Measurements from ENCODE around the gene PTPN4. TPM values are rescaled to one million over a fixed set of nuclear protein-coding genes. Genes with fewer than 3 reads are reported as not detected.
A peak's percentile ranks its signal among the peaks of the same experiment; 100 is the strongest.

Gene PTPN4
- total RNA-seq, 2 experiments from 2014 or later: 32.4 to 38.0 TPM

DNA sequence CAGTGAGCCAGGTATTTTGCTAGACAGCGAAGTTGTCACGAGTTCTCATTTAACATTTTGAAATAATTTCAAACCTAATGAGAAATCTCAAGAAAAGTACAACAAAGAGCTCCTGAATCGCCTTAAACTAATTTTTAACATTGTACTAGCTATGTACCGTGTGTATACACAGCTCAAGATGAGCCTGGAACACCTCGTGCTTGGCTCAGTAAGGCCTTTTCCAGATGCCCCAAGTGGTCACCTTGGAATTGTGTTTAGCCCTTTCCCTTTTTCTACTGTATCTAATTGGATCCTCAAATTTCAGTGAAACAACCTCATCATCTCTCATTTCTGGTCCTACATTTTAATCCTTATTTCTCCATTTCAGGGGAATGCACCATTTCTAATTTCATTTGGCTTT lies 7.2 kb downstream of the PTPN4 start:
- Mint-ChIP-seq H3K36me3 (ENCODE audit: low read depth) (peaks cover 4% of the 10 kb centered on the region), H3K27ac (no peak overlapping the region), H3K9me3 (ENCODE audit: low read depth) (no peaks in the 10 kb centered on the region), H3K4me1 (peaks cover 43% of the 10 kb centered on the region), H3K27me3 (no peaks in the 10 kb centered on the region), H3K4me3 (no peak overlapping the region)
- no peak for DNase-seq
- ChIA-PET POLR2A (no interaction called here), CTCF (interaction anchor here (0.8 to 1.0 kb wide), 2 partner anchors 9 to 96 kb away, joined by 3 to 4 read pairs; no protein-coding TSS in a partner anchor)
- intact Hi-C loops (cut with DNase I, micrococcal nuclease): no loop called here
- no peak for ATAC-seq

DNA sequence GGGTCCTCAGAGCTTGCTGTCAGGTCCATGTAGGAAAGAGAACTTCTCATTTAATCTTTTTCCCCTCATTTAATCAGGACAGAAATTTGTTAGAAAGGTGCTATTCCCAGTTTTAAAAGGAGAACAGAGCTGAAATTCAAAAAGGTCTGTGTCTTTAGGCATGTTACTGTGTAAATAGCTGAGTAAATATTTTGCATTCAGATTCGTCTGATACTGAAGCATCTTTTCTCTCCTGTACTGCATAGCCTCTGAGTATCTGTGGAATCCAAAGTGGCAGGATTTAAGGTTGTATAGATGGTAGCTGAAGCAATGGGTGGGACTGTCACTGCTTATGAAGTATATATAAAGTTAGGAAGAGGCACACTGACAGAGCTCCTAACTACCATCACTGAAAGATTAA lies 9.0 kb downstream of the PTPN4 start:
- no peak overlapping the region for H3K27ac Mint-ChIP-seq
- ChIA-PET CTCF (interaction anchor here (0.7 to 2.3 kb wide), 7 partner anchors 9 to 406 kb away, joined by 3 to 6 read pairs (median 3); no protein-coding TSS in a partner anchor), POLR2A (no interaction called here)
- H3K36me3 Mint-ChIP-seq (ENCODE audit: low read depth): peaks cover 4% of the 10 kb centered on the region
- no peak overlapping the region for H3K4me3 Mint-ChIP-seq
- intact Hi-C loops (cut with DNase I, micrococcal nuclease): no loop called here
- peaks cover 38% of the 10 kb centered on the region for H3K4me1 Mint-ChIP-seq
- H3K9me3 Mint-ChIP-seq (ENCODE audit: low read depth): no peaks in the 10 kb centered on the region
- ATAC-seq (no peak), DNase-seq (no peak)
- no peaks in the 10 kb centered on the region for H3K27me3 Mint-ChIP-seq

DNA sequence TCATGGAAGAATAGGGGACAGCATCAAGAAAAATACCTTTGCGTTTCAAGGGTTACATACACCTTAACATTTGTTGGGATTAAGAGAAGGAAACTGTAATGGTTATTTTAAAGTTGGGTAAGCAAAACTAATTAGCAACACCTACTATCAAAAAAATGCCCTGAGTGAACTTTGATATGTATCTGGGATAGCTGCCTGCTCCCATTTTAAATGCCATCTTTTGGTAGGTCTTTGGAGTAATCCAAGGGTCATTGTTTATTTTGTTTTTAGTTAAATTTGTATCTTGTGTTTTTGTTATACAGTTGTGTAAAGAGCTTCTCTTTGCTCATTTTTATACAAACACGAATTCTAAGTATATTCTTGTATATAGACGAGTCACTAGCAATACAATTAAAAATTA lies 9.9 kb downstream of the PTPN4 start:
- ATAC-seq (no peak), DNase-seq (no peak)
- Mint-ChIP-seq H3K27me3 (no peaks in the 10 kb centered on the region), H3K27ac (no peak overlapping the region), H3K9me3 (ENCODE audit: low read depth) (no peaks in the 10 kb centered on the region), H3K4me1 (peaks cover 38% of the 10 kb centered on the region), H3K4me3 (no peak overlapping the region), H3K36me3 (ENCODE audit: low read depth) (peaks cover 6% of the 10 kb centered on the region)
- intact Hi-C loops (cut with DNase I, micrococcal nuclease): no loop called here
- ChIA-PET POLR2A (no interaction called here), CTCF (interaction anchor here (1.0 to 2.3 kb wide), 6 partner anchors 8 to 405 kb away, joined by 3 to 6 read pairs (median 4); no protein-coding TSS in a partner anchor)

DNA sequence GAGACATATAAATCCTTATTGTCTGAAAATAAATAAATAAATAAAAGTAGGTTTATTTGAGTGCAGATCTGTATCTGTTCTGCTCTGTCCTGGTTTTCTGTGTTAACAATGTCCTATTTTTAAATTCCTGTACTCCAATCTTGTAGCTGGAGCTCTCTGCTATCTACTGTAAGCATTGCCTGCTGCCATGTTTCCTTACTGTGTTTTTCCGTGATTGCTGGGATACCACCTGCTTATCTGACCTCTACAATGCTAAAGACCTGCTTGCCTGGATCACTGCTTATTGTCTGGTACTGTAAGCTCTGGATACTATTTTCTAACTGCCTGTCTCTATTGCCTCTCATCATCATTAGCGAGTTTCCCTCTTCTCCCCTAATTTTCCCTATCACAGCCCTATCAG lies 11.6 kb downstream of the PTPN4 start:
- ATAC-seq (no peak), DNase-seq (no peak)
- intact Hi-C loops (cut with DNase I, micrococcal nuclease): no loop called here
- H3K36me3 Mint-ChIP-seq (ENCODE audit: low read depth): peaks cover 2% of the 10 kb centered on the region
- no peak overlapping the region for H3K27ac Mint-ChIP-seq
- no peaks in the 10 kb centered on the region for H3K27me3 Mint-ChIP-seq
- peaks cover 27% of the 10 kb centered on the region for H3K4me1 Mint-ChIP-seq
- ChIA-PET CTCF (interaction anchor here (0.6 to 1.1 kb wide), 3 partner anchors 11 to 506 kb away, joined by 3 read pairs; no protein-coding TSS in a partner anchor), POLR2A (interaction anchor here (0.6 kb wide), 1 partner anchor 490 kb away, joined by 3 read pairs; no protein-coding TSS in a partner anchor)
- no peaks in the 10 kb centered on the region for H3K9me3 Mint-ChIP-seq (ENCODE audit: low read depth)
- no peak overlapping the region for H3K4me3 Mint-ChIP-seq

DNA sequence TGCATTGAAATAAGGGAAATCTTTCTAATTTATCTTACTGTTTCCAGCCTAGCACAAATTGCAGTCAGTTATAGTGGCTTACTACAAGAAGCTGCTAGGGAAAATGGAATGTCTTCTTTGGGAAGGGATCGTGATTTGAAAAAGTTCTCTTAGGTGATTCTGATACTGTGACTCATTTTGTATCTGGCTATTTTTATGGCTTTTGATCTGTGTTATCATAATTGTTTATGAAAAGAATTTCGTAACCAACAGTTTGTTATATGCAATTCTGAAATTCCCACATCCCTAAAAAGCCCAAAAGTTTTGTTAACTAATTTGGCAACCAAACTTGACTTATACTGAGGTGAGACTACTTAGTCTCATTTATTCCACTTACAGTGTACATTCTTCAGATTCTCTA lies 12.4 kb downstream of the PTPN4 start:
- H3K36me3 Mint-ChIP-seq (ENCODE audit: low read depth): peaks cover 4% of the 10 kb centered on the region
- POLR2A ChIA-PET: no interaction called here
- peaks cover 25% of the 10 kb centered on the region for H3K4me1 Mint-ChIP-seq
- H3K27me3 Mint-ChIP-seq: no peaks in the 10 kb centered on the region
- ATAC-seq: no peak
- DNase-seq: no peak
- no peak overlapping the region for H3K27ac Mint-ChIP-seq
- intact Hi-C loops (cut with DNase I, micrococcal nuclease): no loop called here
- CTCF ChIA-PET: interaction anchor here (0.5 to 0.6 kb wide), 2 partner anchors 12 to 505 kb away, joined by 3 read pairs; no protein-coding TSS in a partner anchor
- H3K9me3 Mint-ChIP-seq (ENCODE audit: low read depth): no peaks in the 10 kb centered on the region
- H3K4me3 Mint-ChIP-seq: no peak overlapping the region

DNA sequence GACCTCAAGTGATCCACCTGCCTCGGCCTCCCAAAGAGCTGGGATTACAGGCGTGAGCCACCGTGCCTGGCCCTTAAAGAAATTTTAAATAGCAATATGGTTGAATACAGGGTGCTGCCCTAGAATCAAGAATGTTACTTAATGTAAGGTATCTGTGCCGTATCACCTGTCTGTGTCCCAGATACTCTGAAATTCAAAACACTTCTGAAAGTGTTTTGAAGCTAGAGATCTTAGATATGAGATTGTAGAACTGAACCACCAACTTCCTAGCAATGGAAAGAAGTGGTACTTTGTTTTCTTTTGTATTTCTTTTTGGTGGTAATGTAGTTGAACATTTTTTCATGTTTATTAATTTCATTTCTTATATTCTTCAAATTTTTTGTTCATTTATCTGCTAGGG lies 13.0 kb downstream of the PTPN4 start:
- Mint-ChIP-seq H3K9me3 (ENCODE audit: low read depth) (no peaks in the 10 kb centered on the region), H3K4me1 (peaks cover 25% of the 10 kb centered on the region), H3K27ac (no peak overlapping the region), H3K27me3 (no peaks in the 10 kb centered on the region), H3K36me3 (ENCODE audit: low read depth) (peaks cover 4% of the 10 kb centered on the region), H3K4me3 (no peak overlapping the region)
- POLR2A ChIA-PET: no interaction called here
- CTCF ChIA-PET: interaction anchor here (0.6 kb wide), 1 partner anchor 13 kb away, joined by 3 read pairs; the partner anchor contains the start of gene PTPN4
- DNase-seq (no peak), ATAC-seq (peak; percentile 72)
- intact Hi-C loops (cut with DNase I, micrococcal nuclease): no loop called here

DNA sequence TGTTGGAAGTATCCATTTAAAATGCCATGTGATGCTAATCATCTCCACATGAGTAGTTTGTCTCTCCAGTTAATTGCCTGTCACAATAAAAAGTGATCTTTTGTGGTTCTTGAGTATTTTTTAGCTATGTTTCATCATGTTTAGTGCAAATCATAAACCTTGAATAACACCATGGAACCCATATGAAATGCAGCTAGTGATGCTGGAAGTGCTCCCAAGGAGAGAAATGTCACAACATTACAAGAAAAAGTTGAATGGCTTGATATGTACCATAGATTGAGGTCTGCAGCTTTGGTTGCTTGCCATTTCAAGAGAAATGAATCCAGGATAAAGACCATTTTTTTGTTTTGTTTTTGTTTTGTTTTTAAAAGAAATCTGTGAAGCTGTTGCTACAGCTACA lies 14.3 kb downstream of the PTPN4 start:
- H3K36me3 Mint-ChIP-seq (ENCODE audit: low read depth): peaks cover 4% of the 10 kb centered on the region
- ATAC-seq (no peak), DNase-seq (no peak)
- intact Hi-C loops (cut with DNase I, micrococcal nuclease): no loop called here
- no peak overlapping the region for H3K27ac Mint-ChIP-seq
- H3K4me1 Mint-ChIP-seq: peaks cover 25% of the 10 kb centered on the region
- no peaks in the 10 kb centered on the region for H3K9me3 Mint-ChIP-seq (ENCODE audit: low read depth)
- no peak overlapping the region for H3K4me3 Mint-ChIP-seq
- ChIA-PET CTCF (interaction anchor here (1.3 kb wide), 1 partner anchor 9 kb away, joined by 4 read pairs; no protein-coding TSS in a partner anchor), POLR2A (interaction anchor here (0.6 kb wide), 1 partner anchor 76 kb away, joined by 3 read pairs; no protein-coding TSS in a partner anchor)
- H3K27me3 Mint-ChIP-seq: no peaks in the 10 kb centered on the region

DNA sequence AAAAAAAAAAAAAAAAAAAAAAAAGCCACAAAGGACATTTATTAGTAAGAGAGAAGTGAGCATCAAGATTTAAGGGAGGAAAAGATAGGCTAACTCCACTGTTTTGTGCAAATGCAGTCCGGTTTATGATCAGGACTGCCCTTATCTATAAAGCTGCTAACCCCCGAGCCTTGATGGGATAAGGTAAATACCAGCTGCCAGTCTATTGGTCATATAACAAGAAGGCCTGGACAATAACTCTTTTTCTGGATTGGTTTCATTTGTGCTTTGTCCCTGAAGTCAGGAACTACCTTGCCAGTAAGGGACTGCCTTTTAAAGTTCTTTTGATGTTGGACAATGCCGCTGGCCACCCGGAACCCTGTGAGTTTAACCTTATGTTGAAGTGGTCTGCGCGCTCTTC lies 15.4 kb downstream of the PTPN4 start:
- no peak overlapping the region for H3K4me3 Mint-ChIP-seq
- no peak for DNase-seq
- H3K9me3 Mint-ChIP-seq (ENCODE audit: low read depth): no peaks in the 10 kb centered on the region
- CTCF ChIA-PET: no interaction called here
- intact Hi-C loops (cut with DNase I, micrococcal nuclease): no loop called here
- POLR2A ChIA-PET: no interaction called here
- H3K36me3 Mint-ChIP-seq (ENCODE audit: low read depth): peaks cover 4% of the 10 kb centered on the region
- peaks cover 27% of the 10 kb centered on the region for H3K4me1 Mint-ChIP-seq
- ATAC-seq: no peak
- no peak overlapping the region for H3K27ac Mint-ChIP-seq
- H3K27me3 Mint-ChIP-seq: no peaks in the 10 kb centered on the region

DNA sequence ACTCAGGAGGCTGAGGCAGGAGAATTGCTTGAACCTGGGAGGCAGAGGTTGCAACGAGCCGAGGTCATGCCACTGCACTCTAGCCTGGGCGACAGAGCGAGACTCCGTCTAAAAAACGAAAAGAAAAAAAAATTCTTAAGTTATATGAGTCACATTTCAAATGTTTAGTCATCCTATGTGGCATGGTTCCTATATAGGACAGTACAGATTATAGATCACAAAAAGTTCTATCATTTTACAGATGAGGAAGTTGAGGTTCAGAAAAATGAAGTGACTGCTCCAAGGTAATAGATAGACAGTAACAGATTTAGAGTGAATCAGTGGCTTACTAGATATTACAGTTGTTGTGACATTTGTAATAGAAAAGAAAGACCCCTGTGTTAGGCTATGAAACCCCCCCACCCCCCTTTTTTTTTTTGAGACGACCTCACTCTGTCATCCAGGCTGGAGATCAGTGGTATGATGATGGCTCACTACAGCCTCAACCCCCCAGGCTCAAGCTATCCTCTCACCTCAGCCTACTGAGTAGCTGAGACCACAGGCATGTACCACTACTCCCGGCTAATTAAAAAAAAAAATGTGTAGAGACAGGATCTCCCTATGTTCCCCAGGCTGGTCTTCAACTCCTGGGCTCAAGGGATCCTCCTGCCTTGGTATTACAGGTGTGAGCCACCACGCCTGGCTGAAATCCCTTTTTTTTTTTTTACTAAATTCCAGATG lies 22.7 kb downstream of the PTPN4 start:
- Mint-ChIP-seq H3K27me3 (no peaks in the 10 kb centered on the region), H3K4me3 (no peak overlapping the region), H3K9me3 (ENCODE audit: low read depth) (no peaks in the 10 kb centered on the region), H3K36me3 (ENCODE audit: low read depth) (peaks cover 7% of the 10 kb centered on the region), H3K27ac (no peak overlapping the region), H3K4me1 (peaks cover 40% of the 10 kb centered on the region)
- ChIA-PET POLR2A (no interaction called here), CTCF (interaction anchor here (0.7 to 1.2 kb wide), 3 partner anchors 8 to 158 kb away, joined by 3 to 4 read pairs (median 4); no protein-coding TSS in a partner anchor)
- DNase-seq (no peak), ATAC-seq (peak; percentile 75)
- intact Hi-C loops (cut with DNase I, micrococcal nuclease): no loop called here

DNA sequence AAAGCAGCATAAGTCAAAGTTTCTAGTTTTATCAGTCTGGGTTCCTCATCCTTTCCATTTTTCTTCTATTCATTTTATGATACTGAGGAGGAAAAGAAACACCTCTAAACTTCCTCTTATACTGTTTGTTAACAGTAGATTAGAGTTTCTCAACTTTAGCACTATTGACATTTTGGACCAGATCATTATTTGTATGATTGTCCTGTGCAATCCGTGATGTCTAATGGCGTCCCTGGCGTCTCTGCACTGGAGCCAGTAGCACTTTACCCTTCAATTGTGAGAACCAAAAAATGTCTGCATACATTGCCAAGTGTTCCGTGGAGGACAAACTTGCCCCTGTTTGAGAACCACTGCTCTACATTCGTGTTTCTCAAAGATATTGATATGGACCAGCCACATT lies 25.2 kb downstream of the PTPN4 start:
- intact Hi-C loops (cut with DNase I, micrococcal nuclease): no loop called here
- no peak for DNase-seq
- peaks cover 5% of the 10 kb centered on the region for H3K9me3 Mint-ChIP-seq (ENCODE audit: low read depth)
- H3K27me3 Mint-ChIP-seq: no peaks in the 10 kb centered on the region
- ChIA-PET CTCF (interaction anchor here (0.5 kb wide), 1 partner anchor 465 kb away, joined by 3 read pairs; no protein-coding TSS in a partner anchor), POLR2A (no interaction called here)
- no peak overlapping the region for H3K27ac Mint-ChIP-seq
- no peak overlapping the region for H3K4me3 Mint-ChIP-seq
- H3K4me1 Mint-ChIP-seq: peaks cover 40% of the 10 kb centered on the region
- no peak for ATAC-seq
- H3K36me3 Mint-ChIP-seq (ENCODE audit: low read depth): peaks cover 12% of the 10 kb centered on the region

DNA sequence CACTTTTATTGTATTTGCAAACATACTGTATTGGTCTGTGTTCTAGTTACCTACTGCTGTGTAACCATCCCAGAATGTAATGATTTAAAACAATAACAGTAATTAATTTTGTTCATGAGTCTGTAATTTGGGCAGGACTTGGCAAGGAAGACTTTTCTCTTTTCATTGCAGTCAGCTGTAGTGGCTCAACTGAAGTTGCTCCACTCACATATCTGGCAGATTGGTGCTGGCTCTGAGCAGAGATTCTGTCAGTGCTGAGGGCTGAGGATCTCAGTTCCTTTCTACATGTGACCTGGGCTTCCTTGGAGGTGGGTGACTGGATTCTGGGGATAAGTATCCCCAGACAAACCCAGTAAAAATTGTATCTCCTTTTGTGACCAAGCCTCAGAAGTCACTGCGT lies 26.6 kb downstream of the PTPN4 start:
- Mint-ChIP-seq H3K36me3 (ENCODE audit: low read depth) (peaks cover 20% of the 10 kb centered on the region), H3K4me3 (no peak overlapping the region), H3K27ac (no peak overlapping the region), H3K27me3 (no peaks in the 10 kb centered on the region), H3K4me1 (peaks cover 35% of the 10 kb centered on the region), H3K9me3 (ENCODE audit: low read depth) (peaks cover 12% of the 10 kb centered on the region)
- DNase-seq: no peak
- POLR2A ChIA-PET: no interaction called here
- intact Hi-C loops (cut with DNase I, micrococcal nuclease): no loop called here
- CTCF ChIA-PET: interaction anchor here (0.7 kb wide), 1 partner anchor 27 kb away, joined by 3 read pairs; no protein-coding TSS in a partner anchor
- ATAC-seq: peak; percentile 9

DNA sequence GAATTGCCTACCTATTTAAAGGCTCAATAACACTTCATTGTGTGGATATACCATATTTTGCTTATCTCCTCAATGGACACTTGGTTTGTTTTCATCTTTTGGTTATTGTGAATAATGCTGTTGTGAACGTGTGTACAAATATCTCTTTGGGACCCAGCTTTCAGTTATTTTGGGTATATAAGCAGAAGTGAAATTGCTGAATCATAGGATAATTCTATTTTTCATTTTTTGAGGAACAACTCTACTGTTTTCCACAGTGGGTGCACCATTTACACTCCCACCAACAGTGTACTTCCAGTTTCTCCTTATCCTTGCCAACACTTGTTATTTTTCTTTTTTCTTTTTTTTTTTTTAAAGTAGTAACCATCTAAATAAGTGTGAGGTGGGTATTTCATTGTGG lies 29.0 kb downstream of the PTPN4 start:
- Mint-ChIP-seq H3K36me3 (ENCODE audit: low read depth) (peaks cover 37% of the 10 kb centered on the region), H3K9me3 (ENCODE audit: low read depth) (peaks cover 28% of the 10 kb centered on the region), H3K4me3 (no peak overlapping the region), H3K27me3 (no peaks in the 10 kb centered on the region), H3K4me1 (peaks cover 19% of the 10 kb centered on the region), H3K27ac (no peak overlapping the region)
- CTCF ChIA-PET: interaction anchor here (0.7 kb wide), 1 partner anchor 38 kb away, joined by 3 read pairs; no protein-coding TSS in a partner anchor
- DNase-seq (no peak), ATAC-seq (no peak)
- POLR2A ChIA-PET: no interaction called here
- intact Hi-C loops (cut with DNase I, micrococcal nuclease): no loop called here

All from activated CD4-positive, alpha-beta T cell treated with anti-CD3 and anti-CD28 coated beads for 36 hours (primary cell).